Astrocyte (in vitro differentiated cells and primary cell): ENCODE measurements around the gene B4GALT1.

ENCODE experiments used
- EZH2 ChIP-seq: IDR thresholded peaks from 2 replicates; pipeline ENCODE4 v1.6.1; 2012; ENCODE audit warnings: mild to moderate bottlenecking, low read length, inconsistent platforms; ENCODE audit not compliant: insufficient read depth
- TF ChIP-seq, protein P1 (sequence below): IDR thresholded peaks from 2 replicates; pipeline ENCODE4 v1.5.1; 2011; ENCODE audit warnings: low read depth, mild to moderate bottlenecking, inconsistent platforms, low read length, moderate library complexity; ENCODE audit not compliant: insufficient read depth

DNA sequence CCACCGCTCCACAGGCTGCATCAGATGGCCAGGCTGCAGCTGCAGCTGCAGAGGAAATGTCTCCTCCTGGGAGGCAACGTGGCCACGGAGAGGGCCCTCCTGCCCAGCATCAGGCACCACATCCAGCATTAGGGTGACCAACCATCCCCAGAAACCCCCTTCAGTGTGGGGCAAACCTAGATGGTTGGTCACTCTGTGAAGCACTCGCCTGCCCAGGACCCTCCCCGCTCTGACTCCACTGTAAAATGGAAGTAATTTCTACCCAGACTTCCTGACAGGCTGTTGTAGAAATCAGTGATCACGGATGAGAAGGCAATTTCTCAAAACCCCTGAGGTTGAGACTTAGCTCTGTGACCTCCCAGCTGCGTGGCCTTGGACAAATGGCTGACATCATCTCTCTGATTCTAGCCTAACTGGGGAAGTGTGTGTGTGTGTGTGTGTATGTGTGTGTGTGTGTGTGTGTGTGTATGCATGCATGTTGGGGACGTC is 31.6 kb downstream of the B4GALT1 start:
- TF ChIP-seq, protein P1, sequence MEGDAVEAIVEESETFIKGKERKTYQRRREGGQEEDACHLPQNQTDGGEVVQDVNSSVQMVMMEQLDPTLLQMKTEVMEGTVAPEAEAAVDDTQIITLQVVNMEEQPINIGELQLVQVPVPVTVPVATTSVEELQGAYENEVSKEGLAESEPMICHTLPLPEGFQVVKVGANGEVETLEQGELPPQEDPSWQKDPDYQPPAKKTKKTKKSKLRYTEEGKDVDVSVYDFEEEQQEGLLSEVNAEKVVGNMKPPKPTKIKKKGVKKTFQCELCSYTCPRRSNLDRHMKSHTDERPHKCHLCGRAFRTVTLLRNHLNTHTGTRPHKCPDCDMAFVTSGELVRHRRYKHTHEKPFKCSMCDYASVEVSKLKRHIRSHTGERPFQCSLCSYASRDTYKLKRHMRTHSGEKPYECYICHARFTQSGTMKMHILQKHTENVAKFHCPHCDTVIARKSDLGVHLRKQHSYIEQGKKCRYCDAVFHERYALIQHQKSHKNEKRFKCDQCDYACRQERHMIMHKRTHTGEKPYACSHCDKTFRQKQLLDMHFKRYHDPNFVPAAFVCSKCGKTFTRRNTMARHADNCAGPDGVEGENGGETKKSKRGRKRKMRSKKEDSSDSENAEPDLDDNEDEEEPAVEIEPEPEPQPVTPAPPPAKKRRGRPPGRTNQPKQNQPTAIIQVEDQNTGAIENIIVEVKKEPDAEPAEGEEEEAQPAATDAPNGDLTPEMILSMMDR = no peak
- no peak for TF ChIP-seq EZH2
